Central memory CD4-positive, alpha-beta T cell (primary cell): ENCODE results near the gene CLSTN2.

Source experiments
- DNase-seq: peaks from one replicate; pipeline ENCODE4 v3.0.0; 2022

CLSTN2 gene

GRCh38 chr3:140246578-140246977 is 311.6 kb downstream of the CLSTN2 start:
- DNase-seq: no peak

- DNase-seq: no peak
These were observed 312.8 kb downstream of the CLSTN2 start for GRCh38 chr3:140247775-140248174.

DNA sequence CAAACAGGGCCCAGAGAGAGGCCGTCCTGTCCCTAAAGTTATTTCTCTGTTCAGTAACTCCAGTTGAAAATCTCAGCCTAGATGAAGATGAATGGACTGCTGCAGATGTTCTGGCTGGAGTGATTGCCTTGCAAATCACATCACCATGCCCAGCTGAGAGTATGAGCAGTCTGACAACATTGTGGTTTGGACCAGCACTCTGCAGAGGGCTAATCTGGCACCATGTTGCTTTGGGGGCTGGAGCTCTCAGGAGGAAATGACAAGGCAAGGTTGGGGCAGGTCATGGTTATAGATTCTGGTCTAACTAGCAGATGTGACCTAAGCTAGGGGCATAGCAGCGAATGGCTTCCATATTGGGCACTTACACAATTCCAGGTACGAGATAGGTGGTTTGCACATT is 314.2 kb downstream of the CLSTN2 start:
- DNase-seq: no peak

DNA sequence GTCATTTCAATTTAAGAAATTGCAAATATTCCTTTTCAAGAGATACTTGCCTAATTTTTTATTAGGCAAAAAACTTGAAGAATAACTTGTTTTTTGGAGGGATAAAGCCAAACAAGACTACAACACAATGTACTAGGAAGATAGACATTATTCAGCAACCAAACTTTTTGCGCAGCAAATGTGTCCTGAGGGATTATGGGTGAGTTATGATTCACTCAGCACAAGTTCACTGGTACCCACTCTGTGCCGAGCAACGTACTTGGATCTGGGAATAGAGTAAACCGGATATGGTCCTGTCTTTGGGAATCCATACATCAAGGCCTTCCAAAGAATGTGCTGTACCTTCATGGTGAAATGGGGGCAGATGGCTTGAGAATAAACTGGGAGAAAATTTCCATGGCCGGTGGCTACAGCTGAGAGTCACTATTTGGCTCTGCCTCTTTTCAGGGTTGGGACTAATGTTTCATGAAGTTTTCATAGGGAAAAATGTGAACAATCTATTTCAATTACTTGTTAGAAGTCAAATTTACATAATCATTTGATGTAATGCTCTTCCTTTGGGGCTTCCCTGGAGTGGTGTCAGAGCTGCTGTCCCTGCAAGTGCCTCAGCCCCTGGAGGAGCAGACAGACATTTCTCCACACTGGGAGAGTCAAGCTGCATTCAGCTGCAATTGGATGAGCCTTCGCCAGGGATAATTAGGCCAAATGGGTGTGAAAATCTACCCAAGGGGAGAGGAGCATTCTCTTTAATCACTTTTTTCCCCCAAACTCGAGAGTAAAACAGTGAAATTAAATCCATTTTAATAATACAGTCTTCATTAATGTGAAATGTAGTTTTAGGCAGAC is 315.2 kb downstream of the CLSTN2 start:
- no peak for DNase-seq

GRCh38 chr3:140250945-140251344 is 316.0 kb downstream of the CLSTN2 start:
- no peak for DNase-seq

GRCh38 chr3:140251678-140252077 is 316.7 kb downstream of the CLSTN2 start:
- DNase-seq: no peak

- DNase-seq: no peak
These were observed 318.0 kb downstream of the CLSTN2 start for GRCh38 chr3:140252812-140253656.

DNA sequence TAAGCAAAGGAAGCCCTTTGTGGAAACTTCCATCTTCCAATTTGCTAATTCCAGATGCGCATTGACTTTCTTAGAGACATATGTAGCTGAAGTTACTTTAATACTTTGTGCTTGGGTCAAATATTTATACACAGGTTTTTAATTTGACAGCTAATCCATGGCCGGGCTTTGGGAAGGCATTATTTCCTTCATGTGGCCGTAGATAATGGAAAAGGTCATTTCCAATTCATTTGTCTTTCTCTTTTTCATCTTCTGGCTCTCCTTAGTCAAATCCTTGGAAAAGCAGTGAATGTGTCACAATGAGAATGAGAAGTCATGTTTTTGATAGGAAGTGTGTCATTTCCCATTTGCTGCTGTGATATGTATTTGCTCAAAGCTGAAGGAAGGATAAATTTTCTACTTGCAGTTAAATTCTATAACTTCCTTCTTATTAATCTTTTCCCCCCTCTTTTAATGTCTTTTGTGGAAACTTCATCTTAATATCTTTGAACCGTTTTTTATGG is 323.3 kb downstream of the CLSTN2 start:
- DNase-seq: no peak

DNA sequence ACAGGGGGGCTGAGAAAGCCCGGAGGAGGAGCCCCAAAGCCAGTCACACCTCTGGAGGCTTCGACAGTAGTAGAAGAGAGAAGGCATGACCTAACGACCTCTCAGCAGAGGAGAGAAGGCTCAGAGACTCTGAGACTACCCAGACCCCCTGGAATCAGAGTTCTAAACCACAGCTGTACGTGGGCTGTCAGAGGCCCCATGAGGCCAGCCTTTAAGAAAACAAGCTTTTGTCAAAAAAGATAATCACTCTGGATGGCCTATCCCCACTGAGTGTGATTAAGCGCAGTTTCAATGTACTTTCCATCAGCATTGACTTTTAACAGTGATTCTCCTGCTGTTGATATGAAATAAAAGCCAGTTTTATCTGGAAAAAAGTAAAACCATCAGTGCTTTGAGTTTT is 330.3 kb downstream of the CLSTN2 start:
- DNase-seq: no peak

DNA sequence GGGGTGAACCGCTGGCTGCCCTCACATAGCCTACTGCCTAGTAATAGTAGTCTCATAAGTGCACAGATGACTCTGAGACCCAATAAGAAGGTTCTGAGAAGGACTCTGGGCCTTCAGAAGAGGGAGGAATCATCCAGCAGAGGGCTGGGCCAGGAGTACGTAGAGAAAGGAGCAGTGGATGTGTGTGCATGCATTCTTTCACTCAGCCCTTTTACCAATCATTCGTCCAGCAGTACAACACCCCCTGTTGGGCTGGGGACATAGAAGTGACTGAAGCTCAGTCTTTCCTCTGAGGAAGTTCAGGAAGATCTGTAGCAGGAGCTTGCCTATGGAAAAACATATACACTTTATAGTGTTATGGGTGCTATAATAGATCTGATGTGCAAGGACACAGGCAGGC is 333.1 kb downstream of the CLSTN2 start:
- DNase-seq: no peak

- no peak for DNase-seq
These were observed 333.6 kb downstream of the CLSTN2 start for GRCh38 chr3:140268610-140269009.

- no peak for DNase-seq
These were observed 335.3 kb downstream of the CLSTN2 start for GRCh38 chr3:140270329-140270728.

GRCh38 chr3:140273542-140274195 is 338.7 kb downstream of the CLSTN2 start:
- no peak for DNase-seq

DNA sequence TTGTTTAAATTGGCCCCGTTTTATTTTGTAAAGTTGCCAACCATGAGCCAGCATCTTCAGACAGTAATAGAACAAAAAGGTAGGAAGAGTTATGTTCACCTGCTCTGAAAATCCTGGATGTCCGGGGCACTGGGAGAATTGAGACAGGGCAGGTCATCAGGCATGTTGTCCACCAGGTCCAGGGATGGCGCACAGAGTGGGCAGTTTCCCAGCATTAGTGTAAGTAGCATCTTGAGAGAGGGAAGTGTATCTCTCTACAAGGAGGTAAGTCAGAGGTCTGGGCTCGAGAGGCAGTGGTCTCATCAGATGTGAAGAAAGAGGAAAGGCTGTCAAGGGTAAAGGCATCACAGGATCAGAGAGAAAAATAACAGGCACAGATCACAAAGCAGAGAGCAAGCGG is 339.4 kb downstream of the CLSTN2 start:
- DNase-seq: no peak

- DNase-seq: no peak
These were observed 341.7 kb downstream of the CLSTN2 start for GRCh38 chr3:140276703-140277102.

DNA sequence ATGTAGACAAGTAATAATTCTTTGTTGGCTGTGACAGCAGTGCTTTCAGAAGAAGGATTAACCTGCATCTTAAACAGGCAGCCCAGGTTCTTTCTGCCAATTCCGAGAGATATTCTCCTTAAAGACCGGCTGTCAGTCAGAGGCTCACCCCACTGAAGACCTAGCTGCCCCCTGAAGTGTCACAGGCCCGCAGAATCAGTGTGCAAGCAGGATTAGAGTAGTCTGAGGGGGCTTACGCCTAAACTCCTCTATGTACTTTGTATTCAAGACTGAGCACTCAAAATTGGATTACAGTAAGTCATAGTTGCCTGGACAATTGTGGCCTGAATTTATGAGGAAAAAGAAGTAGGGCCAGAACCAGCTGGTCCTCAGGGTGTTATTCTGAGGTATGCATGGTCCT is 342.9 kb downstream of the CLSTN2 start:
- DNase-seq: no peak

GRCh38 chr3:140284372-140284771 is 349.4 kb downstream of the CLSTN2 start:
- no peak for DNase-seq

GRCh38 chr3:140285380-140285779 is 350.4 kb downstream of the CLSTN2 start:
- no peak for DNase-seq

- DNase-seq: no peak
These were observed 353.6 kb downstream of the CLSTN2 start for GRCh38 chr3:140288595-140288994.

DNA sequence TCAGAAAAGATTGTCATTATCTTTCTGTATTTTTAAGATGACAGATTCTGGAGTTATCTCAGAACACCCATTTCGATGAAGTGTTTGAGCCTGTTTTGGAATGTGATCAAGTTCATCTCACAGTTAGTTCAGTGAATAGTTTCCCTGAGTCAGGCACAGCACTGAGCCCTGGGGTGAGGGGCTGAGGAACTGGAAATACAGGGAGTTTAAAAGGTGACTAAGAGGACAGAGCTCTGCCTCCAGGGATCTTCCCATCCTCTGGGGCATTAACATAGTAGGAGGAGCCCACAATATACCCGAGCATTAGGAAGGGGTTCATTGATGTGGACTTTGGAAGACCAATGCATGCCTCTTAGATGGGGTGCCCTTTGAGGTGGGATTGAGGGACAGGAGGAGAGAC is 355.1 kb downstream of the CLSTN2 start:
- no peak for DNase-seq

- no peak for DNase-seq
These were observed 357.2 kb downstream of the CLSTN2 start for GRCh38 chr3:140292170-140292569.

- no peak for DNase-seq
These were observed 357.7 kb downstream of the CLSTN2 start for GRCh38 chr3:140292684-140293083.

GRCh38 chr3:140294058-140294457 is 359.1 kb downstream of the CLSTN2 start:
- DNase-seq: no peak
